HG02938 (cell line): Measurements from ENCODE around the gene RNF144B.
"Not testable (repeated sequence)": the region's sequence is repeated elsewhere in the genome, so short reads cannot be mapped to it uniquely, and the experiment has no call there.

Source experiments
- ATAC-seq: cut with Tn5 transposase; IDR thresholded peaks from one replicate; pipeline ENCODE4 v1.9.1; 2021; ENCODE audit warnings: mild to moderate bottlenecking, moderate library complexity; ENCODE audit not compliant: unreplicated experiment

Gene RNF144B

DNA sequence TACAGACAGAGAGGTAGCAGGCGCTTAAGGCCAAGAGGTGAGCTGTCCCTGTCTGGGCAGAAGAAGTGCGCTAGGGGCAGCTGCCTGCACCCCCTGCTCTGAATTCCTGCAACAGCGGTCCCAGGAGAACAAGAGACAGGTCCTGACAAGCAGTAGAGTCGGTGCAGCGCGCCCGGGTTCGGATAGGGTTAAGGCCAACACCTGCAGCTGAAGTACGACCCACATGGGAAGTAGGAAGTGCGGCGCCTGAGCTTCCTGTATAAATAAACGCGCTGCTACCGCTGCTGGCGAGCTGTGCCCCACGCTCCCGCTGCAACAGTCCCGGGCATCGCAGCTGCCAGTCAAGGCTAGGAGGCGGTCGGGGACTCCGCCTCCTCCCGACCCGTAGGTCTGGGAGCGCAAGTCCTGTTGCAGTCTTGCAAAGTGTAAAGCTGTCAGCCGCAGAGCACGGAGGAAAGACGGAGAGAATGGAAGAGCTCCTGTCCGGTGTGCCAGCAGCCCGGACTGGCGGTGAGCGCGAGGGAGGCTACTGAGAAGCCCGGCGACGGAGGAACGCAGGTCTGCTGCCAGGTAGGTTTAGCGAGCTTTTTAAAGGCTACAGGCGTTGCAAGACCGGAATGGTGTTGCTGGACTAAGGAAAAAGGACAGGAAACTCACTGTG is at the start of gene RNF144B:
TSS of gene RNF144B (plus strand) at position 290 of the 661 bp plus-strand sequence. CDS start 12,185 bp downstream, outside the sequence.
- peak; percentile 53 for ATAC-seq

DNA sequence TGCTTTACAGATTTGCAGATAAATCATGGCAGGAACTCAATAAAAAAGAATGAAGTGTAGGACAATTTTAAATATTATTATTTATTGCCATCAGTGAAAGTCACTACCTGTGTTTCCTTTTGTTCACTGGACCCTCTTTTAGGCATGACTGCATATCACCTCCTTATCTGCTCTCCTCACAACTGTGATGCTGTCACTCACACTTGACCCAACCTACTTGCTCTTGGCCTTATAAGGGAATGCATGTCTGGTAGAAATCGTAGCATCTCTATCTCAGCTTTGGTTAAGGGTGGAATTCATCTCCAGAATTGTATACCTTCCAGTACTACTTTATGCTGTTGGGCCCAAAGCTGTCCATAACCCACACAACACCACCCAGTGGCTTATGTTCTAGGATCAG is 47.6 kb upstream of the RNF144B start:
- ATAC-seq: no peak

DNA sequence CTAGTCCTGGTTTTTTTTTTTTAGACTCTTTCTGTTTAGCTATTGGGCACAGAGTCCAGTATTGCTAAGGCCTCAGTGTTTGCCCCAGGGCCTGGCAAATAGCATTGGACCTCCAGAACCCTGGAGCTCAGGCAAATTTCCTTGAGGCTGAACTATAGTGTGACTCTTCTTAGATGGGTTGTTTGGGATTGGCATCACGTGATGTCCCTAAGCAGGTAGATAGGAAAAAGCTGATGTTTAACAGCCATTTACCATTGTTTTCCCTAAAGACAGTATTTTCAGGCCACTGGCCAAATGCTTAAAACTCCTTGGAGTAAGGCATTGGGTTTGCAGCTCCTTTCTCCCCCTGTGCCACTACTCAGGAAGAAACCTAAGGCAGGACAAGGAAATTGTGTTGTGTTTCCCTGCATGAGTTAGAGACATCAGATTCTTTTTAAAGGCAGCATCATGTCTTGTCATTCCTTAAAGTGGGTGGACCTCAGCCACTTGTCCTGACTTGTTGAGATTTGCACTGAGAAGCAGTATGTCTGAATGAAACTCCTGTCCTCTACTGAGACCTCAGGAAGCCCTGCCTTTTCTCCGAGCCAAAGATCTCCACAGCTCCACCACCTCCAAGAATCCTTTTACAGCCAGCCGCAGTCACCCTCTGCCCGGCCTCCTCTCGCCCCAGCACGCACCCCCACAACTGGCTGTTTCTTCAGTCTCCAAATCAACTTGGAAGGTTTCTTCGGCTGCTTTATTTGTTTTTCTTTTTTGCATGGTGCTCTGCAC is 46.2 kb upstream of the RNF144B start:
- ATAC-seq: no peak

DNA sequence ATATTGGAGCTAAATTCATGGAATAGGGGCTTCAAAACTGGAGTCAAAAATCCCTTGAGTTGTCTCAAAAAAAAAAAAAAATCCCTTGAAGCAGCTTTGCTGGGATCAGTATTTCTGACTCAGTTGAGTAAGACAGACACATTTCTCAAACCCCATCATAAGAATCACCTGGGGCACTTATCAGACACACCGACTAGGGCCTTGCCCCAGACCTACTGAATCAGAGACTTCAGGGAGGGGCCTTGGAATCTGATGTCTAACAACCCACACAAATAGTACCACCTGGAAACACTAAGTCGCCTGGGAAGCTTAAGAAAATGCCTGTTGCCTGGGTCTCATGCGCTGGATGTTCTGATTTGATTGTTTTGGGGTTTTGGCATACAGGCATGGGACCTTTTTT is 44.9 kb upstream of the RNF144B start:
- ATAC-seq: no peak

DNA sequence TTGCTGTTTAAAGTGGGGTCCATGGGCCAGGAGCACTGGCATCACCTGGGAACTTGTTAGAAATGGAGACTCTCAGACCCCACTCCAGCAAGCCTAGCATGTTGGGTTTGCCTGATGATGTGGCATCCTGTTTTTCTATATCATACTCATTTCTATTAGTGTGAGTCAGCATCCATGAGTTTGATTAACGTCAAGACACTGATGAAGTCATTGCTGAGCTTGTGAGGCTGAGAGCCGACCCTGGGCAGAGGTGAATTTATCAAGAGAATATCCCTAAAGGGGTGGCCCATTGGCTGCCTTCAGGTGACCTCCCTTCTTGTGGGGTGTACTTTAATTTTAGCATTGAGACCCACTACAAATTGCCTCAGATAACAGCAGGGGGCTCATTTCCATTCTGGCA is 43.4 kb upstream of the RNF144B start:
- no peak for ATAC-seq

DNA sequence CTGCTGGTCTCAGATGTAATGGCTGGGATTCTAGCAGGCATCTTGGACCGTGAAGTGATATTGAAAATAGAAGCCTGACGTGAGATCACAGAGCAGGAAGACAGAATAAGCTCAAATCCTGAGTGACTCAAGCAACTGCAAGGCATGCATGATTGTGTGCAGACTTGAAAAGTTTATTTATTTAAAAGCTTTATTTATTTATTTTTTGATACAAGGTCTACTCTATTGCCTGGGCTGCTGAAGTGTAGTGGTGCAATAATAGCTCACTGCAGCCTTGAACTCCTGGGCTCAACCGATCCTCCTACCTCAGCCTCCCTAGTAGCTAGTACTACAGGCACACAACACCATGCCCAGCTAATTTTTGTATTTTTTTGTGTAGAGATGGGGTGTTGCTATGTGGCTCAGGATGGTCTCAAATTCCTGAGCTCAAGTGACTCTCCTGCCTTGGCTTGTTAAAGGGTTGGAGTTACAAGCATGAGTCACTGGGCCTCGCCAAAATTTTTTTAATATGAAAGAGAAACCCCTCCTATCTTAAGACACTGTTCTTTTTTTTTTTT is 40.1 kb upstream of the RNF144B start:
- no peak for ATAC-seq

DNA sequence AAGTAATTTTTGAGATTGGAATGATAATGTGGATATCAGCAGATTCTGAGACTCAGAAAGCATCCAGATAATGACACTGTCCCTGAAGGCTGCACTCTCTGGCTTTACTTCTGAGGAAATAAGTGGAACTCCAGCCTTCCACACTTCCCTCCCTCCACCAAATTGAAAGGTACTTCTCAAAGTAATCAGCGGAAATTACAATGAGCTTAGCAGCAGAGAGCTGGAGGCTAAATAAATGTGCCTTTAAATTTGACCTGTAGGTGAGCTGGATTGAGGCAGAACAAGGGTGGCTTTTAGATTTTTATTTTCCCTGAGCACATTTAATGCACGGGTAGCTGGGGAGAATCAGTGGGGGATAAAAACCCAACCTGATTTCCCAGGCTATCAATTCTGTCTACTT is 39.3 kb upstream of the RNF144B start:
- ATAC-seq: no peak

DNA sequence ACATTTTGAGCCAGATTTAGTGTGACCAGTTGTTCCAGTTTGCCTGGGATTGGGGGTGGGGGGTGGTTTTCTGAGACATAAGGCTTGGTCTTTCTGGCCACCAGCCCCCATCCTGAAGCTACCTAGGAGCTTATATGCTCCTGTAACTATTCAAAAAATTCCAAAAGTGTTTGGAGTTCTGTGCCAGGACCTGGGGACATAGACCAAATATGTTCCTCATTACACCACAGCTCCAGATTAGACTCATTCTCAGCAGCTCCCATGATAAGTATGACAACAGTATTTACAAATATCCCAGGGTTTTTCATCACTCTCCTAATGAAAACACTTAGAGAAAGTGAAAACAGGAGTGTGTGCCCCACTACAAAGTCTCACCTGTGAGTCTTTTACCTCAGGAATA is 37.8 kb upstream of the RNF144B start:
- ATAC-seq: no peak

DNA sequence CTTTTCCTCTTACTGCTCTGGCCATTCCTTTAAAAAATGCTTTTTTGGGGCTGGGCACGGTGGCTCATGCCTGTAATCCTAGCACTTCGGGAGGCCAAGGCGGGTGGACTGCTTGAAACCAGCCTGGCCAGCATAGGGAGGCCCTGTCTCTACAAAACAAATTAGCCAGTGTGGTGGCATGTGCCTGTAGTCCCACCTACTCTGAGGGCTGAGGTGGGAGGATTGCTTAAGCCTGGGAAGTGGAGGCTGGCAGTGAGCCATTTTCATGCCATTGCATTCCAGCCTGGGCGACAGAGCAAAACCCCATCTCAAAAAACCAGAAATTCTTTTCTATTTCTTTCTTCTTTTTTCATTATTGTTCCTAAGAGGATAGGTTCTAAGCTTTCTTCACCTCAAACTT is 36.9 kb upstream of the RNF144B start:
- no peak for ATAC-seq

DNA sequence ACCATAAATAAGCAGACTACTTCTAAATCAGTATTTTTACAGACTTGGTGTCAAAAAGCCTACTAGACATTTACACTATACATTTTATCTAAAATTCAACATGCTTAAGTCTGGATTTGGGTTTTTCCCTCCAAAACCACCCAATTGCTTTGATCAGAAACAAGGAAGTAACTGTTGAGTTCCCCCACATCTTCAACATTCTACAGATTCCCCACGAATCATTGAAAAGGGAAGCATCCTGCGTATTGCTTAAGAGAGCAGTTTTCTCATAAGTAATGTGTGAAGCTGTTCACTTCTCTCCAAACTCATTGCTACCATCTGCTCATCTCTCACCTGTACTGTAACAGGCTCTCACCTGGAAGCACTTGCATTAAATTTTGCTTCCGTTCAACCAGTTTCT is 36.4 kb upstream of the RNF144B start:
- no peak for ATAC-seq

DNA sequence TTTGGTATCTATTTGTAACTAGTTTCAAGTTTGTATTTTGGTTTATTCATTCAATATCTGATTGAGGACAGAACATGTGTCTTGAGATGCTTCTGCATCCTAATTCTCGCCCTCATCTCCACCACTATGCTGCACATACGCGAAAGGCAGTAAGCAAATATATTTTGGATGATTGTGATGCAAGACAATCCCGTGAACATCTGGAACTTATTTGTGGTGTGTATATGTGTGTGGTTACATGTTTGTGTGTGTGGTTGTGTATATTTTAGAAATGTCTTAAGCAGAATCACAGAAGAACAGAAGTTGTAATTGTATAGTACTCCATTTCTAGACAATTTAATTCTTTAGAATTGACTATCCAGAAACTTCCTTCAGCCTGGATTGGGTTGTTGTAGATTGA is 35.1 kb upstream of the RNF144B start:
- ATAC-seq: no peak

DNA sequence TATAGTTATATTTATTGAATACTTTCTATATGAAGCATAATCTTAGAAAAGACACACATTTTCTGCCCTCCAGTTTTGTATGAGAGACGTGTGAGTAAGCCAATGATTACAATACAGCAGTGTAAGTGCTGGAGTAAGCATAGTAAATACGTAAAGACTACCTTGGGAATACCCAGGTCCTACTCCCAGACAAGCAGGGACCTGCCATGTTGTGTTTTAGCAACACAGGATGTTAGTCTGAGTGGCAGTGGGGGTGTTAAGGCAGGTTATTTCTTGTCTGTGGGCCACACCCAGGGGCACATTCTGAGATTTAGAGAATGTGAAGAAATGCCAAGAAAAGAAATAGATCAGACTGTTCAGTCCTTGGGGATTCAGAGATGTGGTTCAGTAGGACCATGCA is 34.3 kb upstream of the RNF144B start:
- ATAC-seq: no peak

DNA sequence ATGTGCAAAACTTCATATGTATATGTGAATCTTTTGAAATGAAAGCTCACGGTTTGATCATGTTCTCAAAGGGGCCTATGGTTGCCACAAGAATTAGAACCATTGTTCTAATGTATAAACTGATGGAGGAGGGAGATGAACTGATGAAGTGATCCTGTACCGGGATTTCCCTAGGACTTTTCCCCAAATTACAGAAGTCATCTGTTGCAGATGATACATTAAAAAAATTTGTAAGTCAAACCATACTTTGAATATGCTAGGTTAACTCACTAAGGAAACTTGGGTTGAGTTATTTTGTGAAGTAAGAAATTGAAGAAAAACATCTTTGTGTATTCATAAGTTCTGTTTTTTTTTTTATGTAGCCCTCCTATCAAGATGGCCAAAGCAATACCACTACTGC is 33.9 kb upstream of the RNF144B start:
- ATAC-seq: no peak

DNA sequence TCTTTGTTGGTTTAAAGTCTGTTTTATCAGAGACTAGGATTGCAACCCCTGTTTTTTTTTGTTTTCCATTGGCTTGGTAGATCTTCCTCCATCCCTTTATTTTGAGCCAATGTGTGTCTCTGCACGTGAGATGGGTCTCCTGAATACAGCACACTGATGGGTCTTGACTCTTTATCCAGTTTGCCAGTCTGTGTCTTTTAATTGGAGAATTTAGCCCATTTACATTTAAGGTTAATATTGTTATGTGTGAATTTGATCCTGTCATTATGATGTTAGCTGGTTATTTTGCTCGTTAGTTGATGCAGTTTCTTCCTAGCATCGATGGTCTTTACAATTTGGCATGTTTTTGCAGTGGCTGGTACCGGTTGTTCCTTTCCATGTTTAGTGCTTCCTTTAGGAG is 29.6 kb upstream of the RNF144B start:
- not testable (repeated sequence) for ATAC-seq

DNA sequence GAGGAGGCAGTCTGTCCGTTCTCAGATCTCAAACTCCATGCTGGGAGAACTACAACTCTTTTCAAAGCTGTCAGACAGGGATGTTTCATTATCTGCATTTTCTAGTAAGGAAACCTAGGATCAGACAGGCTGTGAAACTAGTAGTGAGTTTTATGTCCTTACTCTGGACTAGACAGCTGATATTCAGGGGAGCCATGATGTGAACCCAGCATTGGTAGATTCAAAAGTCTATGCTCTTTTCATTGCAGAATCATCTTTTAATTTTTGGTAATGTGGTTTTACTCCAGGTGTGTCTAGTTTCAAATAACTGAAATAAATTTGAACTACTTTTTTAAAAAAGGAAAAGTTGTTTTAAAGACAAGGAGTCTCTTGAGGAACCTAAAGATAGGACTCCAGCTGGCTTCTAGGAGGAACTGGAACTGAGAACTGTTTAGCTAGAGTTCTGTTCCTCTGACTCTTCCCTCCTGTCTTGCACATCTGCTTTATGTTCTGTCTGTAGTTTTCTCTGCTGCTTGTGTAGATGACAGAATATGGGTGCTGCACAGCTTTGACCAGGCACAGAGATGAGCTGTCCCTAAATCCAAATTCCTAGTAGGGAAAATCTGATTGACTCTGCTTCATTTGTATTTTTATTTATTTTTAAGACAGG is 27.8 kb upstream of the RNF144B start:
- peak; percentile 94 for ATAC-seq

DNA sequence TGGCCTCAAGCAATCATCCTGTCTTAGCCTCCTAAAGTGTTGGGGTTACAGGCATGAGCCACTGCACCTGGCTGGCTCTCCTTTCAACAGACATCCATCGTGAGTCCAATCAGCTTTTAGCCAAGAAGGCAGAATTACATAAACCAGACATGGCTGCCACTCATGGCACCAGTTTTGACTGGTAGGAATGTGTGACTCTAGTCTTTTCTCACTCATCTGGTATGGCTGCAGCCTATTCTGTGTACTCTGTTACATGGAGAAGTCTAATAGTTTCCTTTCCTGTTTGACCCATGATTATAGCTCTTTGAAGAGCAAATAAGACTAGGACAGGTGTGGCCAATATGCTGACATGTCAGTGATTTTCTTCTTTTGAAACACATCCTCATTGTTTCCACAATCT is 27.0 kb upstream of the RNF144B start:
- no peak for ATAC-seq

DNA sequence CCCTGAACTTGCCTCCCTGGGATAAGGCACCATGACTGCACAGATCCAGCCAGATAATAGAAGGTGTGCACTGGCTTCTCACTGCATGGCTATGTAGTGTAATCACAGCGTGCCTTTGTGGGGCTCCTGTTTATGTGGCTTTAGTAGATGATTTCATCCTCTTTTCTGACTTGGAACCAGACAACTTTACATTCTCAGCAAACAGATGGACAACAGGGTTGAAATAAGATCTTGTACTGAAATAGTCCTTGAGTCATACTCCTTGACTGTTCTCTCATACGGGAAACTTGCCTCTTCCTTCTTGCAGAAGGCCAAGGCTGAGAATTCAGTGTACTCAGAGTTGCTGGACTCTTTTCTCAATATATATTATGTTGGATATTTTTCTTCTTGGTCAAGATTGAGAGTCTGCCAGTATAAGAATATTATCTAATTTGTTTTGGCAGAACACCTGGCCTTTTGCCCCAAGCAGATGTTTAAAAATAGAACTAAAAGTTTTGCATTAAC is 25.0 kb upstream of the RNF144B start:
- no peak for ATAC-seq

DNA sequence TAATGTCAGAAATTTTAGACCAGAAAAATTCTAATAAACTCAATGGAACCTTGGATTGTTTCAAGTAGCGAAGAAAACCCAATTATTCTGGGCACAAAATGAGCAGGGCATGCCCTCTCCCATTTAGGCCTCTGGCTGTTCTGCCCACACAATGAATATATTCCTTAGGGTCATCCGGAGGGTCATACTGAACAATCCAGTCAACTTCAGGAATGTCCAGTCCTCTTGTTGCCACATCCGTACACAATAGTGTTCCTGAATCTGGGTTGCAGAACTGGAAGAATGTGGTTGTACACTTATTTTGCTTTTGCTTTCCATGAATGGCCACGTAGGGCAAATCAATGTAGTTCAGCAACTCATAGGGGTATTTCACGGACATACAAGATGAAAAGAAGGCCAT is 23.4 kb upstream of the RNF144B start:
- no peak for ATAC-seq

DNA sequence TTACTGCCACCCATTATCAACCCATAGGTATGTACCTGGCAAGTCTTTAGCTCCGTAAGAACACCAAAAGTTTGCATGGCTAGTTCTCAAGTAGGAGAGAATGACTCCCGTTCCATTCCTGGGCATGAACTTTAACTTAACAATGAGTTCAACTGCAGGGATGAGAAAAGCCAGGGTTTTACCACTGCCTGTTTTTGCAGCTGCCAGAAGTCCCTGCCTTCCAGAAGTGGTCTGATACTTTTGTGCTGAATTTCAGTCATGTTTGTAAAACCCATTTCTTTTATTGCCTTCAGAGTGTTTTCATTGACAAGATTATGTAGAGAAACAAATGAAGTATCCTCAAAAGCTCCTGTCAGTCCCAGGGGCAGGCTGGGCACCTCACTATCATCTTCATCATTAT is 22.6 kb upstream of the RNF144B start:
- not testable (repeated sequence) for ATAC-seq

DNA sequence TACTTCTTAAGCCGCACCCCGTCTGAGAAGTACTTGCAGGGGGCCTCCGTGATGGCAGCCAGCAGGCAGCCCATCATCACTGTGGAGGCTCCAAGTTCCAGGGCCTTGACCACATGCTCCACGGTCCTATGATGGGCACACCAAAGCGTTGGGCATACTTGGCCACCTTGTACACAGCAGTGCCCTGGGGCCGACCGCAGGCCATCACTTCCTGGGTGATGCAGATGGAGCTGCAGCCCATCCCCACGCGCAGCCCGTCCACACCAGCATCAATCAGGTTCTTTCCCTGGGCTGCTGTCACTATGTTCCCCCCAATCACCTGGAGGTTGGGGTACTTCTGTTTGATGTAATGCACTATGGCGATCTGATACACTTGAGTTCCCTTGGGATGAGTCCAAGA is 19.8 kb upstream of the RNF144B start:
- ATAC-seq: no peak

DNA sequence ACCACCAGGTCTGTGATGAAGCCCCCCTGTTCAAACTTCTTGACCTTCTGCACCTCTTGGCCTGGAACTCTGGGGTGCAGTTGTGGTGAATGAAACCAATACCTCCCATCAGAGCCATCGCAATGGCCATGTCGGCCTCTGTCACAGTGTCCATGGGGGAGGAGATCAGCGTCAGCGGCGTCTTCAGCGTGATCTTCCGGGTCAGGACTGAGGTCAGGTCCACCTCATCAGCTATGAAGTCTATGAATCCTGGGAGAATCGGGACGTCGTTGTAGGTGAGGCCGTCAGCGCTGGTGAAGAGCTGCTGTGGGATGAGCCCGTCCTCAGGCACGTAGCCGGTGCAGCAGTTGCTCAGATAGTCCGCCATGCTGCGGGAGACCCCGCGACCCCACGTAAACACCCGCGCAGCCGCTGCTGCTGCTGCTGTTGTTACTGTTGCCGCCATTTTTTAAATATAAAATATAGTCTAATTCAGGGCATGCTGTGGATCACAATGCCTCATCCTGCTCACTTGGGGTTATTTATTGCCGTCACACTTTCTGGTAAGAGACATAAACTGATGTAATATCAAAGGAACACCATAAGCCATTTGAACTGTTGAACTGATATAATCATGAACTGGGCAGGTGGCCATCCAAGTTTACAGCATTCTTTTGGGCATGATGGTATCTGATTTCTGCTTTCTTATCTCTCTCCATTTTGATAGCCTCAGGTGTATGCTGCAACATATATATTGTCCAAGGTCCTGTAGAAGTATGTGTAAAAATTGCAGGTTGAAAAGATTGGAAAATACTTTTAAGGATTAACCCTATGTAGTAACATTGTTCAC is 18.7 kb upstream of the RNF144B start:
- no peak for ATAC-seq
